Sciatic nerve (tissue), 2 donors: ENCODE results near the gene CANT1. TPM values are rescaled to one million over a fixed set of nuclear protein-coding genes. Genes with fewer than 3 reads are reported as not detected.
A peak's percentile ranks its signal among the peaks of the same experiment; 100 is the strongest.
"Not testable (repeated sequence)": the region's sequence is repeated elsewhere in the genome, so short reads cannot be mapped to it uniquely, and the experiment has no call there.

Experiments
- ATAC-seq: fragments of 200-7000 bp; cut with Tn5 transposase; one replicate; pipeline ENCODE4 v1.9.1; 2020; ENCODE audit warnings: mild to moderate bottlenecking, moderate library complexity
- DNase-seq: peaks from one replicate; pipeline ENCODE4 v3.0.0-alpha.2; 2020; ENCODE audit warnings: low spot score
- intact Hi-C: fragments of 100-400 bp; cut with DNase I; formaldehyde crosslinking; loops from one replicate; pipeline ENCODE4 v1.14.2; 2022
- total RNA-seq: library from RNA; stranded (reverse); fragmentation: NEBNext Ultra II Directional; extraction: Animal tissue kit (Norgen Biotek cat#: 25700); gene quantifications from one replicate; pipeline ENCODE4 v1.2.1, GENCODE V29; 2021
- donor health status: DM: no; HTN: no; CAD: no.
- donor health status: DM: no; HTN: no; CAD: no.

Gene CANT1
- total RNA-seq, 1 donor from 2014 or later, result 28.9 TPM

DNA sequence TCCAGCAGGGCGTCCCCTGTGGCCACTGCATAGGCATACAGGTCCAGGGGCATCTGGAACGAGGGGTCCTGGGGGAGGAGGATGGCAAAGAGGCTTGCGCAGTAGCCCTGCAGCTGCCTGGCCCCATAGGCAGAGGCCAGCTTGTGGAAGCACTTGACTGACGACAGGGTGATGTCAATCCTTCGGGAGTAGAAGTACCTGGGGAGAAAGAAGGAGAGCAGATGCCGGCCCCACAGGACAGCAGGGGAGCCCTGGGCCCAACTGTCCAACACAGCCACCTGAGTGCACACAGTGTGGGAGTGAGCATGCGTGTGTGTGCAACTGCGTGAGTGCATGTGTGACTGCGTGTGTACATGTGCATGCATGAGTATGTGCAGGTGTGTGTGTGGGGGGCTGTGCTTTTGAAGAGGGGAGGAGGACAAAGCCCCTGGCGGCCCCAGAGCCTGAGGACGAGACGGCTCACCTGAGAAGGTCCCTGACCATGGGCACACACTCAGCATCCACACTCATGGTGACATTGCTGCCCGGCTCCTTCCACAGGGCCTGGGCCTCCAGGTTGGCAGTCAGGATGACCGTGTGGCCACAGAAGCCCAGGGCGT is 37.0 kb downstream of the CANT1 start:
- ATAC-seq (no peak), DNase-seq (no peak)
- intact Hi-C loops, result loop anchor here (5.0 kb wide), 1 partner anchor 105 kb away; no protein-coding TSS in a partner anchor

GRCh38 chr17:78971756-78972506 is 37.6 kb downstream of the CANT1 start:
- no peak for ATAC-seq
- DNase-seq, result peak; percentile 62
- intact Hi-C loops, result loop anchor here (5.0 kb wide), 1 partner anchor 105 kb away; no protein-coding TSS in a partner anchor

- peak; percentile 94 for DNase-seq
- peak; percentile 50 for ATAC-seq
- intact Hi-C loops, result loop anchor here (5.0 kb wide), 1 partner anchor 104 kb away; no protein-coding TSS in a partner anchor
Measured at GRCh38 chr17:78970834-78971755, 38.5 kb downstream of the CANT1 start.

DNA sequence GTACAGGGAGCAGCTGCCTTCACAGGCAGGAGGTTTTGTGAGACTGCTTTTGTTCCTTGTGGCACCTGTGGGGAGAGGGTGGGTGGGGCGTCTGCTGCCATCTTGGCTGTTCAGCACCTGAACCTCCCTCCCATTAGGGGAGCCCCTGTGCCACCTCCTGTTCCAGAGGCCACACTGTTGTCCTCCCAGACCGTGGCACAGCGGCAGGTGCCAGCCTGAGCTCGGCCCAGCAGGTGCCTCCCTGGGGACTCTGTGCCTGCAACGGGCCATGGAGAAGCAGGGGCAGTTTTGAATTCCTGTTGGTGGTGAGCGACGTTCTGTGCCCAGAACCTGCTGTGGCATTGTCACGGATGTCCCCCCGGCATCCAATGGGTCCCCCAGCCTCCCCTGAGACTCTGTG is 39.7 kb downstream of the CANT1 start:
- intact Hi-C loops, result loop anchor here (5.0 kb wide), 1 partner anchor 103 kb away; no protein-coding TSS in a partner anchor
- DNase-seq (no peak), ATAC-seq (no peak)

DNA sequence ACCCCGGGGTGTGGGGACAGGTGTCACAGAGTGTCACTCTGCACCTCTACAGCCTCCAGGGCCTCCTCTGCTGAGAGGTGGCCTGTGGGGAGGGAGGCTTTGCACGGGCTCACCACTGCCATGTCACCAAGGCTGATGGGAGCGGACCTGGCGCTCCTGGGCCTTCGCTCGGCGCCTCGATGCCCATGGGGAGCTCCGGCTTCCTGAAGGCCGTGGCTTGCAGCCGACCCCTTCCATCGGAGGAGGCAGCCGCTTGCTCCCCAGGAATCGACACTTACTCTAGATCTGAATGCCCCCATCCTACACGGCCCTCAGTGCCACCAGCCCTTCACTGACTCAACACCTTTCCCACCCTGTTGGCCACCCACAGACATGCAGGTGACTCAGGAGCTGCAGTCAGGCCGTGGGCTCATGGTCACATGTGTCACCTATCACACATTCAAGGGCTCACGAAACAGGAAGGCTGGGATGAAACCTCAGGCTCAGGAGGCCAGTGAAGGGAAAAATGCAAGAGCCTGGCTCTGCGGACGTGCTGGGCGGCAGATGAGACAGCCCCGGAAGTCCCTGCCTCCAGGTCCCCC is 41.7 kb downstream of the CANT1 start:
- no peak for ATAC-seq
- intact Hi-C loops, result no loop called here

DNA sequence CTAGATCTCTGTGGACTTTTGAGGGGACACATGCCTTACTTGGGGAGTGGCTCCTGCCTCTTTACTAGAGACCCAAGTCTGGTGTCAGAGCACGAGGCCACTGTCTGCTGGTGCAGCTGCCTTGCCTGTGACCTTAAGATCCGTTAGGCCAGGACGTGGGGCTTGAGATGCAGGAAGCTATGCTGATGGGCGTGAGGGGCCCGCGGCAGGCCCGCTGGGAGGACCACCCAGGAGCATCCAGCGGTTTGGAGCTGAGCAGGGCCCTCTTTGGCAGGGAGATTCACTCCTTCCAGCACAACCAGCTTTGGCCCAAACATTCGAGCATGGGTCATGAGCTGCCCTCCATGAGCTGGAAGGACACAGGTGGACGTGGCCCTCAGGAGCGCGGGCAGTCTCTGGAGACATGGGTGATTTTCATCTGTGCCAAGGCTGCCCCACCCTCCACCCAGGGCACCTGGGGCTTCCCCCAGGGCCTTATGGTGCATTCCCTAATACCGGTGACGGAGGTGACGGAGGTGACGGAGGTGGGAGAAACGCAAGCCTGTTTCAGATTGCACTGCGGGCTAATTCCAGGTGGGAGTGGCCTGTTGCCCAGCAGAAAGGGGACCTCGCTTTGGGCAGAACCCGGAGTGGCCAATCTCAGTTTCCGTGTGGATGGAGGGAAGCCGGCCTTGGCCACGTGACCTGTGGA is 42.5 kb downstream of the CANT1 start:
- ATAC-seq, result peak; percentile 5
- DNase-seq, result no peak
- intact Hi-C loops, result no loop called here

More for the DNA sequence above, 41.7 kb downstream of the CANT1 start:
- DNase-seq, result no peak

GRCh38 chr17:78966123-78966813 is 43.3 kb downstream of the CANT1 start:
- intact Hi-C loops, result no loop called here
- no peak for DNase-seq
- ATAC-seq, result peak; percentile 67

GRCh38 chr17:78965491-78965924 is 44.1 kb downstream of the CANT1 start:
- DNase-seq (no peak), ATAC-seq (no peak)
- intact Hi-C loops, result no loop called here

DNA sequence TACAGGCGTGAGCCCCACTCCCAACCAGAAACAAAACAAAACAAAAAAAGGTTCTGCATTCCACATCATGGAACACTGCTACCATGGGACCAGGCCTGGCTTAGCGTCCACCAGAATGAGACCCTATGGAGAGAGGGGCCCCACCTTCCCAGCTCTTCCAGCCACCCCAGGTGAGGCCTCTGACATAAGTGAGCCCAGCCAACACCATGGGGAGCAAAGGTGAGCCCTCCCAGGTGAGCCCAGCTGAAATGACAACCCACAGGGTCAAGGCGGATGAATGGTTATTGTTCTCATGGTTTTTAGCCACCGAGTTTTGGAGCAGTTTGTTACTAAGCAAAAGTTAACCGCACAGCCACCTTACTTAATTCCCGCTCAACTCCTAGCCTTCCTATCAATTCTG is 46.2 kb downstream of the CANT1 start:
- intact Hi-C loops, result no loop called here
- no peak for ATAC-seq
- DNase-seq, result no peak

DNA sequence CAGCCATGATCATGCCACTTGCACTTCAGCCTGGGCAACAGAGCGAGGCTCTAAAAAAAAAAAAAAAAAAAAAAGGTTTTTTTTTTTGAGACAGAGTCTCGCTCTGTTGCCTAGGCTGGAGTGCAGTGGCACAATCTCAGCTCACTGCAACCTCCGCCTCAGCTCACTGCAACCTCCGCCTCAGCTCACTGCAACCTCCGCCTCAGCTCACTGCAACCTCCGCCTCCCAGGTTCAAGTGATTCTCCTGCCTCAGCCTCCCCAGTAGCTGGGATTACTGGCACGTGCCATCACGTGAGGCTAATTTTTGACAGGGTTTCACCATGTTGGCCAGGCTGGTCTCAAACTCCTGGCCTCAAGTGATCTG is 46.6 kb downstream of the CANT1 start:
- ATAC-seq, DNase-seq, intact Hi-C loops: not testable (repeated sequence)

DNA sequence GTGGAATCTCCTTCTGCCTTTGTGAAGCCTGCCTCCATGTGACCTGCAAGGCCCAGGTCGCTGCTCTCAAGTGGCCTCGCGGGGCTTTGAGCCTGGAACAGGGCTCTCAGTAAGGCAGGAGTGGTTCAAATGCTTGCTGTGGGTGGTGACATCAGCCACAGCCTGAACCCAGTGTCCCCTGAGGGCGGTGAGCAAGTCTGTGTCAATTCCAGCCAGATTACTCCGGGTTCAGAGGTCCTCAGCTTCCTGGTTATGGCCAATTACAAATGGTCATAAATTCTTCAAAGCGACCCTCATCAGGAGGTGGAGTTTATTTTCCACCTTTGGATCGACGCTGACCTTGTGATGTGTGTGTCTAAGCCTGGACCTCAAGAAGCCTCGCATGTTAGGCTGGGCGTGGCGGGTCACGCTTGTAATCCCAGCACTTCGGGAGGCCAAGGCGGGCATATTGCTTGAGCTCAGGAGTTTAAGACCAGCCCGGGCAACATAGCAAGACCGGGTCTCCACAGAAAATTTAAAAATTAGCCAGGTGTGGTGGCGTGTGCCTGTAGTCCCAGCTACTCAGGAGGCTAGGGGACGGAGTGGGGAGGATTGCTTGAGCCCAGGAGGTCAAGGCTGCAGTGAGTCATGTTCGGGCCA is 47.1 kb downstream of the CANT1 start:
- ATAC-seq, result no peak
- intact Hi-C loops, result no loop called here

GRCh38 chr17:78961571-78961970 is 48.0 kb downstream of the CANT1 start:
- intact Hi-C loops, result no loop called here
- DNase-seq (no peak), ATAC-seq (no peak)

More for the DNA sequence above, 47.1 kb downstream of the CANT1 start:
- DNase-seq, result no peak

GRCh38 chr17:78960928-78961327 is 48.6 kb downstream of the CANT1 start:
- intact Hi-C loops, result no loop called here
- DNase-seq (no peak), ATAC-seq (peak; percentile 50)

DNA sequence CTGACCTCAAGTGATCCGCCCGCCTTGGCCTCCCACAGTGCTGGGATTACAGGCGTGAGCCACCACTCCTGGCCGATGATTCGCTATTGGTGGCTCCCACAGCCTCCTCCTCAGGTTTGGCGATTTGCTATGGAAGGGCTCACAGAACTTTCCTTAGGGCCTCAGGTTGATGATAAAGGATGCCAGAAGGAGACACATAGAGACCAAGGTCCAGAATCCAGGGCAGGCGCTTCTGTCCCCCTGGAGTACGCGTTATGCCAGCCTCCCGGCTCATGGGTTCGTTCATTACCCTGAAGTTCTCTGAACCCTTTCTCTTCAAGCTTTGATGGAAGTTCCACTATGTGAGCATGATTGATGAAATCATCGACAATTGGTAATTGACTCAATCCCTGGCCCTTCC is 49.8 kb downstream of the CANT1 start:
- ATAC-seq (no peak), DNase-seq (no peak)
- intact Hi-C loops, result no loop called here

GRCh38 chr17:78958641-78959127 is 50.9 kb downstream of the CANT1 start:
- intact Hi-C loops, result no loop called here
- no peak for DNase-seq
- peak; percentile 27 for ATAC-seq

DNA sequence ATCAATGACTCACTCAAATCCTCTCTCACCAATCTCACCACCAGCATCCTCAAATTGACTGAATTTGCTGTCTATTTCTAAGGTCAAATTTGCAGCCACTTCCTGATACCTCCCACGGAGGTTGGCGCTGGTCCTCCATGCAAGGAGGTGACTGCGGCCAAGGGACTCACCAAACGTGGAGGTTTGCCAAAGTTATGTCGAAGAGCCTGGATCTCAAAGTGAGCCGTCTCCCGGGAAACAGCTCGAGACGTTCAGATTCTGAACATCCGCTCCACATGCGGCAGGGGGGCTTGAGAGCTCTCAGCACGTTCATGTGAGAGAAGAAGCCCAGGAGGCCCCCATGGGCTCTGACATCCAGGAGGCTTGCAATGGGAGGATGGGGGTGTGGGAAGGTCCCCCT is 52.4 kb downstream of the CANT1 start:
- intact Hi-C loops, result no loop called here
- DNase-seq, result no peak
- ATAC-seq, result no peak

DNA sequence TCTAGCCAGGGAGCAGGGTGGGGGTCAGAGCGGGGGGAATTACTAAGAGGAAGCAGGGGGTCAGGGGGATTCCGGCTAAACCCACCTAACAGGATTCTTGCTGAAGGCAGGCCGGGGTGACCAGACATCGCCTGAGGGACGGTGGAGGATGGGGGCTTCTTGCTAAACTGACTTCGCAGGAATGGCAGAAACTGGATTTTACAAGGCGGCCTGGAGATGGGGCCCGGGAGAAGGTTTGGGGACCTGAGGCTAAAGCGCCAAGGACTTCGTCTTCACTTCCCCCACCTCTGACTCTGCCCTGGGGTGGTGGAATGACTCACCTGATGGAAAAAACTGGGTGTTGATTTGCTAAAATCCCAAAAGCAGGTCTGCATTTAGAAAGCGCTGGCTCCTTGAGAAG is 53.3 kb downstream of the CANT1 start:
- DNase-seq (no peak), ATAC-seq (no peak)
- intact Hi-C loops, result no loop called here
